DMS114 treated with DMSO at 0.1 percent for 48 hours (cell line): ENCODE measurements around the gene MTTP.

ENCODE experiments used
- DNase-seq: peaks from one replicate; lab custom pipeline; 2025; ENCODE audit not compliant: unreplicated experiment; lab: John Stamatoyannopoulos, UW

The MTTP gene

GRCh38 chr4:99637174-99637573 lies 62.5 kb downstream of the MTTP start:
- no peak for DNase-seq

DNA sequence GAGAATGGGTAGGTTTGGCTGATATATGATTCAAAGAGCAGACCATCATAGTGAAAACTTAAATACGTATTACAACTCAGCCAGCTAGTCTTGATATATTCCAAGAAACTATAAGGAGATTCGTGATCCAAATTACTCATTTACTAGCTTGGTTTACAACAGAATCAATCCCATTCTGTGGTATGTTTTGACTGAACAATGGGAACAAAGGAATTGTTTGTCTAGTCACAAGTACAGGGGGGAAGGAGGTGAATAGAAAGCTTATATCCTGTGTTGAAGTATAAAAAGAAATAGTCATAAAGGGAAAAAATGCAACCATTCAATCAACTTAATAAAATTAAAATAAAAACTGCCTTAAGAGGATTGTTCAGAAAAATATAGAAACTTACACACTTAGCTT lies 66.1 kb downstream of the MTTP start:
- no peak for DNase-seq

DNA sequence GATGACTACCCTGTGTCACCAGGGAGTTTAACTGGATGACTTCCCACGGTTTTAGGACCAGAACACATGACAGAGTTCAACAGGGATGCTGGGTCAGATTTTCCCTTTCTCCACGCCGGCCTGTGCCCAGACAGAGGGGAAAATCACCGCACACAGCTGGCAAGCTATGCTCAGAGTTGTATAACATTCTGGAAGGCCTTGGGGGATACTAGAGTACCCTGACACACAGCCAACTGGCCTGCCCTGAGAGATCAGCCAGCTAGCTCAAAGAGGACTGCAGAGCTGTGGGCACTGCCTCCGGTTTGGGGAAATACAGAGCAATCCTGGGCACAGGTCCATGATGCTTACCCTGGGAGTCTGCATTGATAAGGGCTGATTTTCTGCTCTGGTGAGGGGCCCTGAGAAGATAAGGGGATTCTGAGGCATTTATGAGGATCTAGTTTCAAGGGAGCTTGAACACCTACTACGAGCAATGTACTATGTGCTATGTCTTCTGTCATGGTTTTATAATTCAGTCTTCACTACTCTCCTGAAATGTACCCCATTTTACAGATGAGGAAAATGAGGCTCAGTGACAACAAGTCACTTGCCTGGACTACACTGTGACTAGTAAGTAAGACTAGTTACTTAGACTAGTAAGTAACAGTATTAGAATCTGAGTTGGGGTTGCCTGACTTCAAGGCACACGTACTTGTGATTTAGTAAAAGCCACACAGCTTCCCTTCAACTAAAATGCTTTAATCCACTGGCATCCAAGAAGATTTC lies 68.3 kb downstream of the MTTP start:
- no peak for DNase-seq

DNA sequence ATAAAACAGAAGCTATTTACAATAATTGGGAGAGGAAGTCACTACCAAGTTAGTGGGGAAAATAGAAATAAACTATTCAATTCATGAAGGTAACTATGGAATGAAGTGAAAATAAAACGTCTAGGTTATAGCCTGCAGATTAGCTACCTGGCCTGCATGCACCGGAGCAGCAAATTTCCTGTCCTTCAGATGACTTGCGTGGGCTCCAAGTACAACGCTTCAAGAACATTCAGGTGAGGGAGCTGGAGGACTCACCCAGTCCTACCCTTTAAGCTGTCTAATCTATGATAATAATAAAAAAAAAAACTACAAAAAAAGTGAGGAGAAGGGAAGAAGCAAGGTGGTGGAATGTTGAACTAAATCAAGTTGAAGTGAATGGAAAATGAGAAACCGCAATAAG lies 69.8 kb downstream of the MTTP start:
- DNase-seq: no peak

DNA sequence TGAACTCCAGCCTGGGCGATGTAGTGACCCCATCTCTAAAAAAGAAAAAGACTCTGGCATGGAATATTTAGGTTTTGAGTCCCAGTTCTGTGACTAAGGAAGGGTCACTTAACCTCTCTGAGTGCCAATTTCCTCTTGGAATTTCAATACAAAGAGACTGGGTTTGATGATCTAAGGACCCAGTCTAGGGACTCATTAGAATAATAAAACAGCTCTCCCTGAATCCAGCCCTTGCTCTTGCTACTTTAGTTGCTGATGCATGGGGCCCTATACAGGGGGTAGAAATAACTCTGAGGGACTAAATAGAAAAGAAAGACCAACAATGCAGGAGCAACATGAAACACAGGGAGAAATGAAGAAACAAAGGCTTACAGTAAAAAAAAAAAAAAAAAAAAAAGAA lies 70.4 kb downstream of the MTTP start:
- DNase-seq: no peak

DNA sequence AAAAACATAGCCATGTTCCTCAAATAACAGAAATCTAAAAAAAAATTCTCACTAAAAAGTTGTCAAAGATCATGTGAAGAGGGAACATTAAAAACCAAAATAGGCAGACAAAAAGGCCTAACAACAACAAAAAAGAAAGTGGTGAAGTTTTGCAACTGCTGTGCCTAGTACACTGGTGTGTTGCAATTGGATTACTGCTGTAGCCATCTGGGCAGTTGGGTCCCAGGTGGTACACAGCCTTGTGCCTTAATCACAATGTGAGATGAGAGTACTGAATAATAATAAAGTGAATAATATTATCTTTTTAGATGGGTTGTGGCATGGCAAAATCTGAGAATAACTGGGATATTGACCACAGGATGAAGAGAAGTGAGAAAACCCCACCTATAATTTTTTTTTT lies 71.0 kb downstream of the MTTP start:
- DNase-seq: no peak

DNA sequence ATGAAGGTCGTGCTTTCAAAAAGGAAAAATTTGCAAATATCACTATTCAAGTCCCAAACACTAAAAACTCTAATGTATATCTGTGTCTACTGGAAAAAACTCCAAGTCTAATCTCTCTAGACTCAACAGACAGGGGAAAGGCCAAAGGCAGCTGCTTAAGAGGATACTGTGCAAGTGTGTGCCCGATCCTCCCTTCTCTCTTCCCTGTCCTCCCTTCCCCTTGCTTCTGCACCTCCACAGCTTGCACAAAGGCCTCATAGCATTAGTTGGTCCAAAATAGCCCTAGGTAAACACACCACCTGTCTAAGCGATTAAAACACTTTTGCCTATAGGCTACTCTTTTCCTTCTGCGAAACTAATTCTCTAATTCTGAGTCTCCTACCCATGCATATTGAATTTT lies 72.4 kb downstream of the MTTP start:
- no peak for DNase-seq

DNA sequence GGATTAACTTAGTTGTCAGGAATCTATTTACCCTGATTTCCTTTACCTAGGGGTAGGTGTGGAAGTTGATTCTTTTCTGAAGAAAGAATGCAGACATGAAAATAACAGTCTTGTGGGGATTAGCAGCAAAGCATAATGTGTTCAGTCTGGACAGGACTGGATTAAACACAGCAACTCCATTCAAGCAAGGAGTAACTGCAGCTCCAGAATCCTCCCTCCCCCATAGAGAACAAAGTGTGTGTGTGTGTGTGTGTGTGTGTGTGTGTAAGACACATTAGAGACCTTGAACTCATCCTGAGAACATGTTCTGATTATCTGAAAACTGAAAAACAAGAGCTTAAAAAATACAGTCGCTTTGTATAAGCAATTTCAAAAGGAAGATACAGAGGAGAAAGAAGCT lies 73.7 kb downstream of the MTTP start:
- no peak for DNase-seq

DNA sequence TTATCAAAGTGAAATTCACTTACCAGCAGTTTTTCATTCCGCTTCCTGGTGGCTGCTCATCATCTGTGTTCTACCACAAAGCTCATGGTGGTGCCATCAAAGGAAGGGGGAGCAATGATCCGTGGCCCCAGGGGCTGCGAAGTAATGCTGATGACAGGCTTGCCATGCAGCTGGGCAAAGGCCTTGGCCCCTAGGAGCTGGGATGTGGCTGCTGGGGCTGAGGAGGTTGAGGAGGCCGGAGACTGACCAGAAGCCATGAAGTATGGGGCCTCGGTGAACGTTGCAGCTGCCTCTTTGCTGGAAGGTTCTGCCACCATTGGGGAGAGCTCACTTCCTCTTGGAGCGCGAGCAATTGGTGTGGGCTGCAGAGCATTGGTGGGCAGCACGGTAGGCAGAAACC lies 74.6 kb downstream of the MTTP start:
- no peak for DNase-seq

DNA sequence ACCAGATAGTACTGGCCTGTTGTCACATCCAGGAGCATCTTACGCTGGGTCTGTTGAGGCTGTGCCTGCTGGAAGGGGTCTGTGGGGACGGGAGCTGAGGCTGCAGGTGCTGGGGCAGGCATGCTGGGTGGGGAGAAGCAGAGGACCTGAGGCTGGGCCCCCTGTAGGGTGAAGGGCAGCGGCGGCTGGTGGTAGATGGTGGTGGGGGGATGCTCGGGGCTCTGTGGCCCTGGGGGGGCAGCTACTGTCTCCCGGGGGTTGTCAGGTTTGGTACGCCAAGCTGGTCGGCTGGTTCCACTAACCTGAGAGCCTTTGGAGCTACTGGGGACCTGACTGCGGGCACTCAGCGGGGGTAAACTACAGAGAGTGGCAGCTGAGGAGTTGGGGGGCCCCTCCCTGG lies 75.2 kb downstream of the MTTP start:
- DNase-seq: no peak

- DNase-seq: no peak
These were observed 76.6 kb downstream of the MTTP start for GRCh38 chr4:99651016-99651769.

- no peak for DNase-seq
These were observed 77.3 kb downstream of the MTTP start for GRCh38 chr4:99651811-99652485.

DNA sequence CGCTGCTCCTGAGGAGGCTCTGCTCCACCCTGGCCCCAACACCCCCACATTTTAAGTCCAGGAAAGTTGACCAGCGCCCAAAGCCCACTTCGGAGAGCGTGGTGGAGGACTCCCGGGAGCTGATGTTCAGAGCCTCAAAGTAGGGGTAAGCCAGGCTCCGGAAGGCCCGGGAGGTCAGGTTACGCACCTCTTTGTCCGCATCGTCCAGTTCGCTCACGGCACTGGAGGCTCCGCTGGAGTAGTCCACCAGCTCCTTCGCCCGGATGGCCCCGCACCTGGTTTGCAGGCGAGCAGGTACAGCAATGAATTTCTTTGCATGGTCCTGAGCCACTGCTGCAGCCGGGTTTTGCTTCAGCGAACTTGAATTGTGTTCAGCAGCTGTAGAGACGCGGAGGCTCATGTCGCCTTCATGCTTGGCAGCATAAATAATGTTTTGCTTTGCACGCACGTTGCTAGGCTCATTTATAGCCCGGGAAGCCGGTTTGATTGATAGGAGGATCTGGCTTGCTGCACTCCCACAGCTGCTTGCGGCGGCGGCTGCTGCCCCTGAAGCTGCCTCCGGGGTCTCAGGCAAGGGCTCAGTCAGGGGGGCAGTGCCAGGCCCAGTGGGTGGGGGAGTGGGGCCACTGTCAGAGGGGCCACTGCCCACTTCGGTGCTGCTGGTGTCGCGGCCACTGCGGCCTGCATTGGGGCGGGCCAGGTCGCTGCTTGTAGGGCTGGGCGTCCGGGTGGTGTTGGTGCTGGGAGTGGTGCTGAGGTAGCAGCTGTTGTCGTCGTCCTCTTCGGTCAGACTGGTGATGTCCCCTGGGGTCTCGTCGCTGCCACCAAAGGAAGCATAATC lies 78.2 kb downstream of the MTTP start:
- DNase-seq: no peak

GRCh38 chr4:99653916-99654315 lies 79.3 kb downstream of the MTTP start:
- DNase-seq: no peak

DNA sequence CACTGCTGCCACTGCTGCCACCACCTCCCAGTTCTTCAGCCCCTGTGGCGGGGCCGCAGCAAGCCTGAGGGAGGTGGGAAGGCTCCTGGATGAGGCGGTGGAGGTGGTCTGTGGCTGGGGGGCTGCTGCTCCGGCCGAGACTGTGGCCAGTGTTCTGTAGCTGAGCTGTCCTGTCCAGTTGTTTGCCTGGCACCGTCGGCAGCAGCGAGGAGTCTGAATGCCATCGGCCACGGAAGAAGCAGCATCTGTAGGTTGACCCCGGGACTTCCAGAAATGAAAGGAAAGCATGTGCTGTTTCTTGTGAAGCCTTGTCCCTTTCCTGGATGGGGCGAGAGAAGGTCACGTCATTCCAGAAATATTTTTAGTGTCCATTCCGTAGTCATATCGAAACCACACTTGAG lies 79.7 kb downstream of the MTTP start:
- DNase-seq: no peak

DNA sequence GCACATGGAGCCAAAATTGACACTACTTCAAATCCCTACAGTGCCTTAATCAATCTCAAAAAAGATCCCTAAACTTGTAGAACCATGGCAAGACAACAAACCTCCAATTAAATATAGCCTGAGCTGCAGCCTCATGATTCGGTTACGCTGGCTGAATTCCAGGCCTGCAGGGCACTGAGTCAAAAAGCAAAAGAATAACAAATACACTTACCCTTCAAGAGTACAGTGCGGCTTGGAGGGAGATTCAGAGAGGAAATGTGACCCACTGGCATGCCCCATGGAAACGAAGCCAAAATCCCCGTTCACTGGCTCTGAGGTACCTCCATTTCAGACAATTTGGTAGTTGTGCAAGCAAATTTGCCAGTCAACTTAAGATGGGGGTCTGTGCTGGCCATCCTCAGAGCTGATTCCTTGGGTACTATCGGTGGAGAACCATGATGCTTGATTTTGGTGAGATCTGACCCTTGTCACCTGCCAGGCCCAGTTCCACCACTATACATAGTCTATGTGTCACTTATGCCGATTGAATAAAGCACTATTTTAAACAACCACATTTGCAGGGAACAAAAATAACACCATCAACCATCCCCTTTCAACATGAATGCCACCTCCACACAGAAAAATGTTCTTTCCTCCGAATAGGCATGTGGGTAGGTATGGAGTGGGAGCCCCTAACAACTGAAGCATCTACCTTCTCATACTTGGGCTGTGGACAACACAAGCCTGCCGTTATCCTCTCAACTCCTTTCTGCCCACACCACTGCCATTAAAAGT lies 80.9 kb downstream of the MTTP start:
- no peak for DNase-seq

DNA sequence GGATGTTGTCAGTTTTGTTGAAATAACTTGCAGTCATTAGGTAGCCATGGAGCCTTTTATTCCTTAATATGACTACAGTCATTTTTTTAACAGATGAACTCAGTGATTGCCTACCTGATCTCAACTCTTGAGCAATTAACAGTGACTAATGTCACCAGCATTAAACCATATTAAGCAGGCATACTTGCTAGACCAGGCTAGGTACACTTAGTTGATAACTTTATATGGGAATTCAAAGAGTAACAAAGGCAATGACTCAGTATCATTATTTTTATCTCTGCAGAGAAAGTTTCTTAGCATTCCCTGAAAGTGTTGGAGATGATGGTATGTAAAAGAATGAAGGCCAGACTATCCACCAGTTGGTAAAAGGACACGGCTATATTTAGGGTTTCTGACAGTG lies 83.2 kb downstream of the MTTP start, which contains the start of gene C4orf54:
TSS of gene C4orf54 (minus strand) at position 31 of the 400 bp plus-strand sequence. CDS start 3,180 bp downstream, outside the sequence.
- no peak for DNase-seq

DNA sequence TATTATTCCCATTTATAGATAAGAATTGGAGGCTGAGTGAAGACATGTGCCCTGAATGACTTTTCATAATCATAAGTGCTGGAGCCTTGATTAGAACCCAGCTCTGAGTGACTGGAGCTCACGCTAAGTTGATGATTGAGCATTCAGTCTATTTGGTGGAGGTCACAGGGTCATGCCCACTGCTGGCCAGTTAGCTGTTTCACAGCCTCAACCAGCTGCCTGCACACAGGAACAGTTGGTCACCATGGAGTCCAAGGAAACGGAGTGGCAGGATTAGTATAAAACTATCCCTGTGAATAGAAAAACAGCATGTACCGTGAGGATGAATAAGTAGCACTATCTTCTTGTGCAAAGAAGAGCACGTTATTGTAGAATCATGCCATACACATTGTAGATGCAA lies 84.0 kb downstream of the MTTP start:
- no peak for DNase-seq

DNA sequence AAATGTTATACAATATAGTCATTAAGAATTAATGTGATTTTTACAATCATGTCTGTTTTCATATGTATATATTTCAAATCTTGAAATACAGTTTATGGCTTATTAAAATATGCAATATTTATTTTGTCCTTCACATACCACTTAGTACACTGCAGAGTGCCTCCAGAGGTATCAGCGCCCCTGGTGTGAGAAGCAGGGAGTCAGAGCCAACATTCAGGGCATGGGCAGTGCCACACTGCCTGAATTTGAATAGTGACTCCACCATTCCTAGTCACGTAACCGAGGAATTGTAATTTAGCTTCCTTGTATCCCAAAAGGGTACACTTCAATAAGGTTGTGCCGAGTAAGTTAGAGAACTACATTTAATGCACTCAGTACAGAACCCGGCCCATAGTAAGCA lies 87.3 kb downstream of the MTTP start:
- no peak for DNase-seq

GRCh38 chr4:99664716-99665115 lies 90.1 kb downstream of the MTTP start:
- no peak for DNase-seq
